ENCODE measurements around the gene BAIAP2L1.

The BAIAP2L1 gene

GRCh38 chr7:98294798-98295382, 106.0 kb downstream of the BAIAP2L1 start:
- no peak overlapping the region for H3K4me3 ChIP-seq (replicated peaks; ENCODE audit: low read depth, low read length)
- TF ChIP-seq CTCF (IDR thresholded peaks at IDR 0.05; ENCODE audit: low read depth, low read length, missing control alignments), result peak; percentile 77
- DNase-seq (ENCODE audit: extremely low read depth, low read depth), result no peak

- DNase-seq (ENCODE audit: extremely low read depth, low read depth), result no peak
- no peak overlapping the region for H3K4me3 ChIP-seq (replicated peaks; ENCODE audit: low read depth, low read length)
- no peak for TF ChIP-seq CTCF (IDR thresholded peaks at IDR 0.05; ENCODE audit: low read depth, low read length, missing control alignments)
These were observed 106.6 kb downstream of the BAIAP2L1 start for GRCh38 chr7:98294326-98294725.

DNA sequence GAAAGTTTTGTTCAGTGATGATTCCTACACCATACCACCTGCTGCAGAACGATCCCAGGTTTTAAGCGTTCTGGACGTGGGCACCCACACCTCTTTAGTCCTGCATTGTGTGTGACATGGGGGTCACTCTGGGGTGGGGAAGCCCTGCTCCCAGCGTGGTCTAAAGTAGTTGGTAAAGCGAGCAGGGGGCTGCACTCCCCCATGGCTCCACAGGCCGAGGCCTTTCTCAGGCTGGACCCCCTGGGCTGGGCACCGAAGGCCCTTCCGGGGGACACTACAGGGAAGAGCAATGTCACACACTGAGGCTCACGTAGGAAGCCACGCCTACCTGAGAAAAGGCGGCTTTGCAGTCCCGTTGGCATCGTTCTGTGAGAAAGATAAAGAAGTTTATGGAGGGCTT, 107.1 kb downstream of the BAIAP2L1 start:
- no peak for TF ChIP-seq CTCF (IDR thresholded peaks at IDR 0.05; ENCODE audit: low read depth, low read length, missing control alignments)
- DNase-seq (ENCODE audit: extremely low read depth, low read depth), result no peak
- H3K4me3 ChIP-seq (replicated peaks; ENCODE audit: low read depth, low read length), result no peak overlapping the region

- DNase-seq (ENCODE audit: extremely low read depth, low read depth), result no peak
- TF ChIP-seq CTCF (IDR thresholded peaks at IDR 0.05; ENCODE audit: low read depth, low read length, missing control alignments), result no peak
These were observed 107.6 kb downstream of the BAIAP2L1 start for GRCh38 chr7:98293265-98293664.

GRCh38 chr7:98291717-98292116, 109.2 kb downstream of the BAIAP2L1 start:
- no peak overlapping the region for H3K4me3 ChIP-seq (replicated peaks; ENCODE audit: low read depth, low read length)

More at GRCh38 chr7:98293265-98293664, 107.6 kb downstream of the BAIAP2L1 start:
- no peak overlapping the region for H3K4me3 ChIP-seq (replicated peaks; ENCODE audit: low read depth, low read length)

DNA sequence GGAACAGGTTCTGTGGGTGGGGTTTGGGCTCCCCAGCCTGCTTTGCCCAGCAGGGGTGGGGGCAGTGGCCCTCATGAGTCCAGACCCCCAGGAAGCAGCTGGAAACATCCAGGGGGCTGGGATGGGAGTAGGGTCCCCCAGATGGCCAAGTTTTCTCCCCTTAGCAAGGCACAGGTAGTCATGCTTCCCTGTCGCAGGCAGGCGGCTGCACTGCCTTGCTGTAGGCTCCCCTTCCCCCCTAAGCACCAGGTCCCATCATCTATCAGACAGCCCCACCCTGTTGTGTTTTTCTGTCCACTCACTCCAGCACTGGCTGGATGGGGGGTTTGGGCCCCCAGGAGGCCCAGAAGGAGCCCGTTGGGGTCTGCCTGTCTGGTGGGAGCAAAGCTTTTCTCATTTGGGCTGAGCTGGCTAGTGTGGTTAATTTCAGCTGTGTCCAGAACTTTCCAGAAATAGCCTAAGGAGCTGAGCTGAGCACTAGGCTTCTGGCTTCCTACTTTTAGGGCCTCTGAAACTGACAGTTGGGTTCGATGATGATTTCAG, 111.5 kb downstream of the BAIAP2L1 start:
- no peak for DNase-seq (ENCODE audit: extremely low read depth, low read depth)
- no peak overlapping the region for H3K4me3 ChIP-seq (replicated peaks; ENCODE audit: low read depth, low read length)
- TF ChIP-seq CTCF (IDR thresholded peaks at IDR 0.05; ENCODE audit: low read depth, low read length, missing control alignments), result no peak

More at GRCh38 chr7:98291717-98292116, 109.2 kb downstream of the BAIAP2L1 start:
- DNase-seq (ENCODE audit: extremely low read depth, low read depth), result no peak
- TF ChIP-seq CTCF (IDR thresholded peaks at IDR 0.05; ENCODE audit: low read depth, low read length, missing control alignments), result no peak

Data from HFF-Myc (cell line).